ENCODE results near the gene NRCAM. TPM values are rescaled to one million over a fixed set of nuclear protein-coding genes. Genes with fewer than 3 reads are reported as not detected.
A peak's percentile ranks its signal among the peaks of the same experiment; 100 is the strongest.

Gene NRCAM
- polyA plus RNA-seq, 1 donor, result 11.8 TPM

- no peaks in the 10 kb centered on the region for H3K27me3 ChIP-seq (ENCODE audit: control insufficient read depth, insufficient read depth, low read length)
- peaks cover 23% of the 10 kb centered on the region for H3K4me1 ChIP-seq (ENCODE audit: control insufficient read depth, insufficient read depth, low read length)
- H3K36me3 ChIP-seq (ENCODE audit: control insufficient read depth, insufficient read depth, low read length), result no peaks in the 10 kb centered on the region
- H3K9me3 ChIP-seq (ENCODE audit: control insufficient read depth, low read depth, low read length), result no peaks in the 10 kb centered on the region
- 85% methylated on average over 4 of the region's 11 CpGs for WGBS (ENCODE audit: insufficient coverage, low lambda C conversion rate)
- no peak for DNase-seq
- no peak overlapping the region for H3K27ac ChIP-seq (ENCODE audit: low read length)
- H3K4me3 ChIP-seq (ENCODE audit: low read length), result no peak overlapping the region
Observed at GRCh38 chr7:108239501-108240225, 216.6 kb downstream of the NRCAM start.

- DNase-seq, result no peak
- Histone ChIP-seq H3K27ac (ENCODE audit: low read length) (no peak overlapping the region), H3K4me1 (ENCODE audit: control insufficient read depth, insufficient read depth, low read length) (peaks cover 30% of the 10 kb centered on the region), H3K9me3 (ENCODE audit: control insufficient read depth, low read depth, low read length) (no peaks in the 10 kb centered on the region), H3K4me3 (ENCODE audit: low read length) (no peak overlapping the region), H3K27me3 (ENCODE audit: control insufficient read depth, insufficient read depth, low read length) (no peaks in the 10 kb centered on the region), H3K36me3 (ENCODE audit: control insufficient read depth, insufficient read depth, low read length) (no peaks in the 10 kb centered on the region)
- WGBS (ENCODE audit: insufficient coverage, low lambda C conversion rate), result no CpG with 5 or more reads among the region's 2 CpGs
Observed at GRCh38 chr7:108236681-108237415, 219.4 kb downstream of the NRCAM start.

GRCh38 chr7:108235451-108236061 lies 220.7 kb downstream of the NRCAM start:
- peak; percentile 42 to 77 for DNase-seq
- Histone ChIP-seq H3K9me3 (ENCODE audit: control insufficient read depth, low read depth, low read length) (no peaks in the 10 kb centered on the region), H3K4me3 (ENCODE audit: low read length) (no peak overlapping the region), H3K27ac (ENCODE audit: low read length) (peak overlapping the region; percentile 54), H3K27me3 (ENCODE audit: control insufficient read depth, insufficient read depth, low read length) (no peaks in the 10 kb centered on the region), H3K36me3 (ENCODE audit: control insufficient read depth, insufficient read depth, low read length) (no peaks in the 10 kb centered on the region), H3K4me1 (ENCODE audit: control insufficient read depth, insufficient read depth, low read length) (peaks cover 30% of the 10 kb centered on the region)
- WGBS (ENCODE audit: insufficient coverage, low lambda C conversion rate), result 20% methylated on average over 1 of the region's 4 CpGs

- Histone ChIP-seq H3K27me3 (ENCODE audit: control insufficient read depth, insufficient read depth, low read length) (no peaks in the 10 kb centered on the region), H3K27ac (ENCODE audit: low read length) (peak overlapping the region; percentile 54), H3K4me3 (ENCODE audit: low read length) (no peak overlapping the region), H3K9me3 (ENCODE audit: control insufficient read depth, low read depth, low read length) (no peaks in the 10 kb centered on the region), H3K4me1 (ENCODE audit: control insufficient read depth, insufficient read depth, low read length) (peaks cover 30% of the 10 kb centered on the region), H3K36me3 (ENCODE audit: control insufficient read depth, insufficient read depth, low read length) (no peaks in the 10 kb centered on the region)
- peak in 1 of 2 donors; percentile 10 for DNase-seq
Observed at GRCh38 chr7:108234971-108235450, 221.2 kb downstream of the NRCAM start.

GRCh38 chr7:108234281-108234680 lies 222.0 kb downstream of the NRCAM start:
- Histone ChIP-seq H3K9me3 (ENCODE audit: control insufficient read depth, low read depth, low read length) (no peaks in the 10 kb centered on the region), H3K4me1 (ENCODE audit: control insufficient read depth, insufficient read depth, low read length) (peaks cover 30% of the 10 kb centered on the region), H3K27ac (ENCODE audit: low read length) (no peak overlapping the region), H3K36me3 (ENCODE audit: control insufficient read depth, insufficient read depth, low read length) (no peaks in the 10 kb centered on the region), H3K27me3 (ENCODE audit: control insufficient read depth, insufficient read depth, low read length) (no peaks in the 10 kb centered on the region), H3K4me3 (ENCODE audit: low read length) (no peak overlapping the region)
- no CpG with 5 or more reads among the region's 2 CpGs for WGBS (ENCODE audit: insufficient coverage, low lambda C conversion rate)
- no peak for DNase-seq

- DNase-seq, result no peak
- H3K27me3 ChIP-seq (ENCODE audit: control insufficient read depth, insufficient read depth, low read length), result no peaks in the 10 kb centered on the region
- no peak overlapping the region for H3K27ac ChIP-seq (ENCODE audit: low read length)
- no peaks in the 10 kb centered on the region for H3K36me3 ChIP-seq (ENCODE audit: control insufficient read depth, insufficient read depth, low read length)
- WGBS (ENCODE audit: insufficient coverage, low lambda C conversion rate), result 90% methylated on average over 2 of the region's 6 CpGs
- peaks cover 23% of the 10 kb centered on the region for H3K4me1 ChIP-seq (ENCODE audit: control insufficient read depth, insufficient read depth, low read length)
- no peak overlapping the region for H3K4me3 ChIP-seq (ENCODE audit: low read length)
- H3K9me3 ChIP-seq (ENCODE audit: control insufficient read depth, low read depth, low read length), result no peaks in the 10 kb centered on the region
Observed at GRCh38 chr7:108232076-108232475, 224.2 kb downstream of the NRCAM start.

- Histone ChIP-seq H3K4me3 (ENCODE audit: low read length) (no peak overlapping the region), H3K9me3 (ENCODE audit: control insufficient read depth, low read depth, low read length) (no peaks in the 10 kb centered on the region), H3K4me1 (ENCODE audit: control insufficient read depth, insufficient read depth, low read length) (peaks cover 20% of the 10 kb centered on the region), H3K36me3 (ENCODE audit: control insufficient read depth, insufficient read depth, low read length) (no peaks in the 10 kb centered on the region), H3K27me3 (ENCODE audit: control insufficient read depth, insufficient read depth, low read length) (no peaks in the 10 kb centered on the region), H3K27ac (ENCODE audit: low read length) (no peak overlapping the region)
- 85% methylated on average over 2 of the region's 2 CpGs for WGBS (ENCODE audit: insufficient coverage, low lambda C conversion rate)
- DNase-seq, result no peak
Observed at GRCh38 chr7:108231221-108231620, 225.0 kb downstream of the NRCAM start.

- H3K4me1 ChIP-seq (ENCODE audit: control insufficient read depth, insufficient read depth, low read length), result peaks cover 5% of the 10 kb centered on the region
- H3K36me3 ChIP-seq (ENCODE audit: control insufficient read depth, insufficient read depth, low read length), result no peaks in the 10 kb centered on the region
- no peak overlapping the region for H3K27ac ChIP-seq (ENCODE audit: low read length)
- no CpG with 5 or more reads among the region's 3 CpGs for WGBS (ENCODE audit: insufficient coverage, low lambda C conversion rate)
- no peaks in the 10 kb centered on the region for H3K9me3 ChIP-seq (ENCODE audit: control insufficient read depth, low read depth, low read length)
- H3K4me3 ChIP-seq (ENCODE audit: low read length), result no peak overlapping the region
- DNase-seq, result no peak
- H3K27me3 ChIP-seq (ENCODE audit: control insufficient read depth, insufficient read depth, low read length), result no peaks in the 10 kb centered on the region
Observed at GRCh38 chr7:108227366-108227765, 228.9 kb downstream of the NRCAM start.

GRCh38 chr7:108226816-108227299 lies 229.4 kb downstream of the NRCAM start:
- Histone ChIP-seq H3K4me3 (ENCODE audit: low read length) (no peak overlapping the region), H3K4me1 (ENCODE audit: control insufficient read depth, insufficient read depth, low read length) (peaks cover 5% of the 10 kb centered on the region), H3K36me3 (ENCODE audit: control insufficient read depth, insufficient read depth, low read length) (no peaks in the 10 kb centered on the region), H3K27me3 (ENCODE audit: control insufficient read depth, insufficient read depth, low read length) (no peaks in the 10 kb centered on the region), H3K9me3 (ENCODE audit: control insufficient read depth, low read depth, low read length) (no peaks in the 10 kb centered on the region), H3K27ac (ENCODE audit: low read length) (no peak overlapping the region)
- WGBS (ENCODE audit: insufficient coverage, low lambda C conversion rate), result no CpG with 5 or more reads among the region's 3 CpGs
- DNase-seq, result no peak

GRCh38 chr7:108225531-108226181 lies 230.6 kb downstream of the NRCAM start:
- no peaks in the 10 kb centered on the region for H3K27me3 ChIP-seq (ENCODE audit: control insufficient read depth, insufficient read depth, low read length)
- no peaks in the 10 kb centered on the region for H3K36me3 ChIP-seq (ENCODE audit: control insufficient read depth, insufficient read depth, low read length)
- H3K4me3 ChIP-seq (ENCODE audit: low read length), result no peak overlapping the region
- no peak overlapping the region for H3K27ac ChIP-seq (ENCODE audit: low read length)
- H3K9me3 ChIP-seq (ENCODE audit: control insufficient read depth, low read depth, low read length), result no peaks in the 10 kb centered on the region
- H3K4me1 ChIP-seq (ENCODE audit: control insufficient read depth, insufficient read depth, low read length), result peaks cover 5% of the 10 kb centered on the region
- no peak for DNase-seq
- WGBS (ENCODE audit: insufficient coverage, low lambda C conversion rate), result no CpG with 5 or more reads among the region's 2 CpGs

Measured in large intestine (tissue), 3 donors.